HepG2 (cell line): ENCODE results near the gene PIEZO2. TPM values are rescaled to one million over a fixed set of nuclear protein-coding genes. Genes with fewer than 3 reads are reported as not detected.
A peak's percentile ranks its signal among the peaks of the same experiment; 100 is the strongest.

Experiments used
- ATAC-seq: fragments of 200-7000 bp; cut with Tn5 transposase; 3 replicates; pipeline ENCODE4 v1.9.1; 2020; ENCODE audit warnings: mild to moderate bottlenecking, moderate library complexity
- BruUV-seq: library from RNA; stranded (reverse); fragments of 400-500 nt; replicated peaks from 2 replicates; lab custom pipeline; 2021; lab: Mats Ljungman, UMichigan
- CTCF ChIA-PET: fragments of 300-600 bp; formaldehyde crosslinking; extraction: SDS; loops from one replicate; lab custom pipeline; 2021; ENCODE audit warnings: low total read pairs, inconsistent platforms, low intra/inter-chr PET ratio; lab: Yijun Ruan, JAX
- POLR2A ChIA-PET: fragments of 350-600 bp; sonication (Branson Sonifier 250); formaldehyde crosslinking; loops from one replicate; lab custom pipeline; 2020; ENCODE audit warnings: antibody characterized with exemption, inconsistent platforms; lab: Yijun Ruan, JAX
- DNase-seq: peaks from one replicate; pipeline ENCODE4 v3.0.0-alpha.2; 2015; ENCODE audit warnings: low spot score
- FAIRE-seq: peaks from 3 replicates; lab custom pipeline; 2011; peaks lifted over from hg19 to GRCh38; lab: Jason Lieb, UNC
- H2AFZ ChIP-seq: one replicate; pipeline ENCODE4 v1.6.1; 2011; ENCODE audit warnings: low read length, inconsistent platforms
- H3K27ac ChIP-seq: fragments of 300-600 bp; 3 replicates; pipeline ENCODE4 v1.8.0; 2011; ENCODE audit warnings: mixed run types, mild to moderate bottlenecking, mixed read lengths, low read length, inconsistent platforms; ENCODE audit not compliant: insufficient read depth; ENCODE audit errors: extremely low read length
- H3K27me3 ChIP-seq, 2 experiments: fragments of 200-600 bp in 1 of 2; 2 replicates in 1 of 2; 3 replicates in 1 of 2; pipeline versions ENCODE4 v1.6.0 to v1.8.0; 2011; ENCODE audit warnings: low read length in 2 of 2, mild to moderate bottlenecking in 2 of 2, moderate library complexity in 2 of 2, inconsistent platforms in 1 of 2; ENCODE audit not compliant: insufficient read depth in 2 of 2, control insufficient read depth in 1 of 2
- H3K36me3 ChIP-seq, 2 experiments: fragments of 200-600 bp in 1 of 2; replicated peaks in 1 of 2; 2 replicates in 1 of 2; 3 replicates in 1 of 2; pipeline versions ENCODE4 v1.5.1 to v1.8.0; 2011; ENCODE audit warnings: low read length in 2 of 2, inconsistent platforms in 1 of 2; ENCODE audit not compliant: insufficient read depth in 2 of 2, control insufficient read depth in 1 of 2
- H3K4me1 ChIP-seq: 2 replicates; pipeline ENCODE4 v1.5.1; 2012; ENCODE audit warnings: low read length, inconsistent platforms; ENCODE audit not compliant: insufficient read depth
- H3K4me2 ChIP-seq: 2 replicates; pipeline ENCODE4 v1.6.0; 2011; ENCODE audit warnings: low read depth, low read length, inconsistent platforms
- H3K4me3 ChIP-seq, 3 experiments: fragments of 200-600 bp in 1 of 3; sonication (generic), shearing (Covaris generic) in 1 of 3; replicated peaks in 1 of 3; 2 replicates each; pipeline ENCODE4 v1.5.1; 2011 to 2016; ENCODE audit warnings: low read length in 3 of 3, inconsistent platforms in 2 of 3, low read depth in 2 of 3, mild to moderate bottlenecking in 2 of 3, control low read depth in 1 of 3, mixed read lengths in 1 of 3; ENCODE audit not compliant: insufficient read depth in 1 of 3
- H3K79me2 ChIP-seq: one replicate; pipeline ENCODE4 v1.6.1; 2011; ENCODE audit warnings: low read length, inconsistent platforms; ENCODE audit not compliant: insufficient read depth
- H3K9ac ChIP-seq: 2 replicates; pipeline ENCODE4 v1.6.0; 2011; ENCODE audit warnings: mild to moderate bottlenecking, low read depth, low read length, inconsistent platforms; ENCODE audit not compliant: insufficient read depth
- H3K9me3 ChIP-seq: 2 replicates; pipeline ENCODE4 v1.5.1; 2012; ENCODE audit warnings: mild to moderate bottlenecking, low read length
- H4K20me1 ChIP-seq: 2 replicates; pipeline ENCODE4 v1.6.0; 2011; ENCODE audit warnings: inconsistent platforms, mild to moderate bottlenecking, low read length, moderate library complexity; ENCODE audit not compliant: insufficient read depth
- ARHGAP35 ChIP-seq: sonication (generic); formaldehyde crosslinking; IDR thresholded peaks from 2 replicates; pipeline ENCODE4 v1.9.0; 2022; ENCODE audit warnings: mild to moderate bottlenecking, inconsistent platforms, moderate library complexity, missing genetic modification reagents, borderline replicate concordance
- FOXP4 ChIP-seq: sonication (generic); formaldehyde crosslinking; IDR thresholded peaks from 2 replicates; pipeline ENCODE4 v1.4.0; 2020; ENCODE audit warnings: missing genetic modification reagents
- HNRNPLL ChIP-seq: fragments of 200-400 bp; formaldehyde crosslinking; IDR thresholded peaks from 2 replicates; pipeline ENCODE4 v1.6.1; 2017; ENCODE audit warnings: mild to moderate bottlenecking, low read depth, low read length; ENCODE audit not compliant: poor library complexity, severe bottlenecking
- JARID2 ChIP-seq: sonication (generic); formaldehyde crosslinking; IDR thresholded peaks from 2 replicates; pipeline ENCODE4 v1.8.1; 2023; ENCODE audit warnings: missing genetic modification reagents, inconsistent platforms; ENCODE audit not compliant: insufficient replicate concordance
- MLX ChIP-seq: IDR thresholded peaks from 2 replicates; pipeline ENCODE4 v1.6.1; 2016
- NCOA1 ChIP-seq: sonication (generic); formaldehyde crosslinking; IDR thresholded peaks from 2 replicates; pipeline ENCODE4 v1.9.0; 2021; ENCODE audit warnings: missing genetic modification reagents
- NFYB ChIP-seq: sonication (generic); formaldehyde crosslinking; IDR thresholded peaks from 2 replicates; pipeline ENCODE4 v1.4.0; 2020; ENCODE audit warnings: missing genetic modification reagents
- PATZ1 ChIP-seq: sonication (generic); formaldehyde crosslinking; IDR thresholded peaks from 2 replicates; pipeline ENCODE4 v1.4.0; 2020; ENCODE audit warnings: missing genetic modification reagents
- RFXAP ChIP-seq: sonication (generic); formaldehyde crosslinking; IDR thresholded peaks from 2 replicates; pipeline ENCODE4 v1.4.0; 2020; ENCODE audit warnings: missing genetic modification reagents, borderline replicate concordance
- SOX13 ChIP-seq, 3 experiments: fragments of 450-650 bp in 1 of 3; sonication (generic) in 1 of 3; formaldehyde crosslinking in 1 of 3; IDR thresholded peaks in 2 of 3; conservative IDR thresholded peaks in 1 of 3; 2 replicates each; pipeline versions ENCODE4 v1.5.0 to v1.6.1; 2016 to 2020; ENCODE audit warnings: antibody characterized with exemption in 1 of 3, mild to moderate bottlenecking in 1 of 3, missing compliant biosample characterization in 1 of 3, missing genetic modification reagents in 1 of 3, moderate library complexity in 1 of 3
- SOX6 ChIP-seq, 2 experiments: fragments of 450-650 bp in 1 of 2; sonication (generic) in 1 of 2; formaldehyde crosslinking in 1 of 2; IDR thresholded peaks; 2 replicates each; pipeline versions ENCODE4 v1.4.0 to v1.6.1; 2017 to 2020; ENCODE audit warnings: antibody characterized with exemption in 1 of 2, mild to moderate bottlenecking in 1 of 2, missing genetic modification reagents in 1 of 2
- ZGPAT ChIP-seq: IDR thresholded peaks from 2 replicates; pipeline ENCODE4 v1.6.1; 2016; ENCODE audit warnings: mild to moderate bottlenecking
- ZNF382 ChIP-seq: sonication (generic); formaldehyde crosslinking; IDR thresholded peaks from 2 replicates; pipeline ENCODE4 v1.5.0; 2020; ENCODE audit warnings: missing genetic modification reagents, mild to moderate bottlenecking, borderline replicate concordance
- ZNF432 ChIP-seq: sonication (generic); formaldehyde crosslinking; IDR thresholded peaks from 2 replicates; pipeline ENCODE4 v1.5.0; 2020; ENCODE audit warnings: missing genetic modification reagents, mild to moderate bottlenecking, borderline replicate concordance
- ZNF576 ChIP-seq: sonication (generic); formaldehyde crosslinking; IDR thresholded peaks from 2 replicates; pipeline ENCODE4 v1.4.0; 2020; ENCODE audit warnings: mild to moderate bottlenecking, missing genetic modification reagents
- WGBS: methylation state at CpG from one replicate; pipeline ENCODE4 v1.1.6; 2017; ENCODE audit warnings: low lambda C conversion rate; 5-methylcytosine and 5-hydroxymethylcytosine counted together
- in situ Hi-C: cut with HindIII; loops from 2 replicates; pipeline ENCODE4 v1.10.0; 2017; ENCODE audit warnings: low pct_unique_long_range_greater_than_20kb; ENCODE audit not compliant: extremely low pct_ligation_motif_present
- intact Hi-C: fragments of 100-400 bp; cut with micrococcal nuclease; formaldehyde crosslinking; loops from one replicate; pipeline ENCODE4 v1.10.0; 2022; ENCODE audit not compliant: unreplicated experiment
- polyA plus RNA-seq, 8 experiments: library from polyadenylated mRNA; depleted of rRNA in 3 of 8; stranded (reverse) in 7 of 8; unstranded in 1 of 8; fragments of >200 nt; fragmentation: Illumina TruSeq in 4 of 8; extraction: Trizol in 4 of 8; gene quantifications; 2 replicates each; pipeline versions ENCODE4 v1.2.1 to v1.2.3, GENCODE V29; 2011 to 2016; ENCODE audit warnings: low read depth in 4 of 8, missing spikeins in 1 of 8, mixed read lengths in 1 of 8; ENCODE audit not compliant: insufficient read depth in 1 of 8
- total RNA-seq, 5 experiments: library from RNA; depleted of rRNA; stranded (reverse); fragments of >200 nt; fragmentation: Illumina TruSeq; extraction: Trizol; gene quantifications; 2 replicates each; pipeline ENCODE4 v1.2.3, GENCODE V29; 2016; ENCODE audit warnings: low read depth in 1 of 5

Gene PIEZO2
- total and polyA plus RNA-seq, 2 of the 13 experiments (the other 11 are each of a cell fraction or from before 2014, with no cell fraction given), result 15.2 to 27.2 TPM

DNA sequence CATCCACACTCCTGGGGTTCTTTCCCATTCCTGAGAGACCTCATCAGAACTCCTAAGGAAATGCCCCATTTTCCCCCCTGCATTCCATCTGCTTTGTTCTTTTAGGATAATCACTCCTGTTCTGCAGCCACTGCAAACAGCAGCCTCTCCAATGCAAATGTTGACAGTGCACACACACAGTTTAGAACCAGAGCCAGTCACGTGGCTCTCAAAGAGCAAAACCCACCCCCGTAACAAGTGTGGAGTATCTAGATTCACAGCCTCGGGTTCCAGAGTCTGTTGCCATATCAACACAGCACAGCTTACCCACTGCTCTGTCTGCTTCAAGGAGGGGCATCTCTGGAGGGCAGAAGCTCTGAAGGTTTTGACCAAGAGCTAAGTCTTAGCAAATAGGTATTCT lies 443.6 kb downstream of the PIEZO2 start:
- no peaks in the 10 kb centered on the region for H3K9me3 ChIP-seq
- ATAC-seq, result peak; percentile 97
- POLR2A ChIA-PET, result no interaction called here
- H3K4me2 ChIP-seq, result 0 out of 2 replicates have a peak overlapping the region, but pooled peaks have one; percentile 18
- H3K79me2 ChIP-seq, result no peaks in the 10 kb centered on the region
- DNase-seq, result peak; percentile 77
- intact Hi-C loops, result no loop called here
- no TSS peak for BruUV-seq
- H3K4me3 ChIP-seq, result no peak overlapping the region
- H3K4me1 ChIP-seq, result peaks cover 14% of the 10 kb centered on the region
- WGBS, result 0% methylated on average over 3 of the region's 3 CpGs
- CTCF ChIA-PET, result no interaction called here
- H3K36me3 ChIP-seq, result 0 out of 5 replicates have a peak, but pooled peaks cover 0 to 6% of the 10 kb centered on the region in 2 experiments
- no peak overlapping the region for H3K27ac ChIP-seq
- in situ Hi-C loops, result no loop called here
- H3K27me3 ChIP-seq, result no peaks in the 10 kb centered on the region
- FAIRE-seq, result peak; percentile 88
- H4K20me1 ChIP-seq, result no peaks in the 10 kb centered on the region
- no peak overlapping the region for H2AFZ ChIP-seq
- H3K9ac ChIP-seq, result no peak overlapping the region
- TF ChIP-seq JARID2 (CRISPR knock-in tag), result no peak
- no peak for TF ChIP-seq NFYB (CRISPR knock-in tag)
- TF ChIP-seq ZNF576 (CRISPR knock-in tag), result no peak
- TF ChIP-seq FOXP4 (CRISPR knock-in tag), result peak; percentile 36; the same call in 1 of the 2 replicates
- TF ChIP-seq NCOA1 (CRISPR knock-in tag), result no peak
- no peak for TF ChIP-seq RFXAP (CRISPR knock-in tag)
- TF ChIP-seq SOX13 (IDR thresholded peaks at IDR 0.05), result peak; percentile 64
- TF ChIP-seq SOX13 (CRISPR knock-in tag; conservative IDR thresholded peaks at IDR 0.05 in 1 of 2, IDR thresholded peaks at IDR 0.05 in 1 of 2), result peak in 1 of 2 experiments; percentile 93; a peak in 2 of 4 replicates
- no peak for TF ChIP-seq SOX6 (IDR thresholded peaks at IDR 0.05)
- TF ChIP-seq SOX6 (CRISPR knock-in tag; IDR thresholded peaks at IDR 0.05), result peak; percentile 93
- TF ChIP-seq PATZ1, result peak; percentile 58; the same call in 1 of the 2 replicates
- no peak for TF ChIP-seq HNRNPLL
- no peak for TF ChIP-seq ZGPAT (CRISPR knock-in tag)
- TF ChIP-seq MLX, result 0 out of 2 replicates have a peak, but pooled peaks have one; percentile 29
- TF ChIP-seq ZNF432 (CRISPR knock-in tag), result no peak
- no peak for TF ChIP-seq ZNF382 (CRISPR knock-in tag)
- TF ChIP-seq ARHGAP35, result no peak
